Fibroblast of mammary gland (primary cell): Measurements from ENCODE around the gene CPED1.

ENCODE experiments used
- DNase-seq: peaks from one replicate; pipeline ENCODE4 v3.0.0-alpha.2; 2010; ENCODE audit warnings: low read depth
- H3K4me3 ChIP-seq: 2 replicates; pipeline ENCODE4 v1.5.1; 2011; ENCODE audit warnings: low read depth, mild to moderate bottlenecking, low read length, moderate library complexity; ENCODE audit not compliant: control insufficient read depth
- CTCF ChIP-seq: conservative IDR thresholded peaks from 2 replicates; pipeline ENCODE4 v1.5.1; 2011; ENCODE audit warnings: low read depth, low read length, inconsistent platforms; ENCODE audit not compliant: control insufficient read depth, insufficient read depth

CPED1 gene

GRCh38 chr7:121085922-121086321 lies 97.4 kb downstream of the CPED1 start:
- TF ChIP-seq CTCF = no peak
- H3K4me3 ChIP-seq = no peak overlapping the region
- peak; percentile 28 for DNase-seq

GRCh38 chr7:121088870-121089269 lies 100.4 kb downstream of the CPED1 start:
- no peak overlapping the region for H3K4me3 ChIP-seq
- TF ChIP-seq CTCF = no peak
- DNase-seq = no peak

GRCh38 chr7:121094829-121095228 lies 106.3 kb downstream of the CPED1 start:
- DNase-seq = no peak
- no peak overlapping the region for H3K4me3 ChIP-seq
- no peak for TF ChIP-seq CTCF

GRCh38 chr7:121097577-121097976 lies 109.1 kb downstream of the CPED1 start:
- no peak for TF ChIP-seq CTCF
- H3K4me3 ChIP-seq = no peak overlapping the region
- DNase-seq = no peak

- DNase-seq = no peak
- TF ChIP-seq CTCF = peak; percentile 14
- H3K4me3 ChIP-seq = no peak overlapping the region
These were observed 111.1 kb downstream of the CPED1 start for GRCh38 chr7:121099572-121099971.

- H3K4me3 ChIP-seq = no peak overlapping the region
- no peak for TF ChIP-seq CTCF
- DNase-seq = no peak
These were observed 112.6 kb downstream of the CPED1 start for GRCh38 chr7:121101083-121101482.

GRCh38 chr7:121101621-121102020 lies 113.1 kb downstream of the CPED1 start:
- H3K4me3 ChIP-seq = no peak overlapping the region
- TF ChIP-seq CTCF = no peak
- DNase-seq = no peak
